Measurements from ENCODE around the gene UMODL1.

- TF ChIP-seq EZH2 (IDR thresholded peaks at IDR 0.05; ENCODE audit: borderline replicate concordance, low read depth, low read length, severe bottlenecking) (no peak), CTCF (IDR thresholded peaks at IDR 0.05; ENCODE audit: borderline replicate concordance, extremely low read depth, low read length, poor library complexity, severe bottlenecking) (no peak)
These were observed 77.5 kb downstream of the UMODL1 start for GRCh38 chr21:42148584-42148983.
